K562 (cell line): Measurements from ENCODE around the gene CMIP. TPM values are rescaled to one million over a fixed set of nuclear protein-coding genes. Genes with fewer than 3 reads are reported as not detected.
A peak's percentile ranks its signal among the peaks of the same experiment; 100 is the strongest.

Experiments
- CEBPG ChIP-seq, 3 experiments: fragments of 200-800 bp in 1 of 3; sonication (Bioruptor generic) in 1 of 3; sonication (generic) in 1 of 3; formaldehyde crosslinking in 1 of 3; IDR thresholded peaks in 2 of 3; conservative IDR thresholded peaks in 1 of 3; 2 replicates each; pipeline versions ENCODE4 v1.6.1 to v1.8.0; 2016 to 2022; ENCODE audit warnings: missing compliant biosample characterization in 2 of 3, missing genetic modification characterization in 2 of 3, mild to moderate bottlenecking in 1 of 3, missing genetic modification reagents in 1 of 3
- FOXP1 ChIP-seq: sonication (generic); formaldehyde crosslinking; IDR thresholded peaks from 2 replicates; pipeline ENCODE4 v1.8.0; 2022; ENCODE audit warnings: mild to moderate bottlenecking, missing genetic modification reagents
- HCFC1 ChIP-seq: IDR thresholded peaks from 2 replicates; pipeline ENCODE4 v1.6.1; 2012; ENCODE audit warnings: low read depth, low read length, improper control_type of control experiment
- LARP7 ChIP-seq: fragments of 450-650 bp; IDR thresholded peaks from 2 replicates; pipeline ENCODE4 v1.6.1; 2016
- PHB2 ChIP-seq: fragments of 450-650 bp; IDR thresholded peaks from 2 replicates; pipeline ENCODE4 v1.6.1; 2017; ENCODE audit warnings: low read depth
- POLR2AphosphoS5 ChIP-seq: IDR thresholded peaks from 2 replicates; pipeline ENCODE4 v1.6.1; 2011; ENCODE audit warnings: mild to moderate bottlenecking, low read depth, low read length, moderate library complexity; ENCODE audit not compliant: control insufficient read depth, insufficient read depth
- PRMT5 ChIP-seq: sonication (generic); formaldehyde crosslinking; IDR thresholded peaks from 2 replicates; pipeline ENCODE4 v1.5.0; 2020; ENCODE audit warnings: missing genetic modification reagents
- TAF7 ChIP-seq: fragments of 450-650 bp; IDR thresholded peaks from 2 replicates; pipeline ENCODE4 v1.6.1; 2016; ENCODE audit warnings: missing genetic modification characterization, missing compliant biosample characterization
- TGIF2 ChIP-seq: sonication (generic); formaldehyde crosslinking; IDR thresholded peaks from 2 replicates; pipeline ENCODE4 v1.8.1; 2022; ENCODE audit warnings: mild to moderate bottlenecking, missing genetic modification reagents, moderate library complexity
- THAP7 ChIP-seq: fragments of 250-450 bp; sonication (Bioruptor Pico); IDR thresholded peaks from 2 replicates; pipeline ENCODE4 v1.5.0; 2021
- UBTF ChIP-seq, 2 experiments: IDR thresholded peaks; 2 replicates each; pipeline ENCODE4 v1.6.1; 2012; ENCODE audit warnings: improper control_type of control experiment in 2 of 2, low read depth in 2 of 2, low read length in 2 of 2, borderline replicate concordance in 1 of 2
- ZFX ChIP-seq: sonication (generic); formaldehyde crosslinking; IDR thresholded peaks from 2 replicates; pipeline ENCODE4 v1.8.0; 2022; ENCODE audit warnings: mild to moderate bottlenecking, missing genetic modification reagents, moderate library complexity
- ZNF217 ChIP-seq: sonication (generic); formaldehyde crosslinking; IDR thresholded peaks from 2 replicates; pipeline ENCODE4 v1.8.0; 2022; ENCODE audit warnings: mild to moderate bottlenecking, missing genetic modification reagents
- ZNF280B ChIP-seq: fragments of 250-450 bp; sonication (Bioruptor Pico); IDR thresholded peaks from 2 replicates; pipeline ENCODE4 v1.5.1; 2021; ENCODE audit warnings: mild to moderate bottlenecking
- polyA plus RNA-seq, 8 experiments: library from polyadenylated mRNA; depleted of rRNA in 4 of 8; stranded (reverse) in 5 of 8; unstranded in 3 of 8; fragments of >200 nt; fragmentation: Nextera tagmentation in 2 of 8; fragmentation: Illumina TruSeq in 1 of 8; extraction: Ambion mirVana in 2 of 8; extraction: Trizol in 1 of 8; gene quantifications; 2 replicates each; pipeline versions ENCODE4 v1.2.1 to v1.2.3, GENCODE V29; 2011 to 2014; ENCODE audit warnings: inconsistent platforms in 1 of 8, missing spikeins in 1 of 8
- total RNA-seq, 7 experiments: library from RNA; depleted of rRNA in 6 of 7; stranded (reverse); fragments of >200 nt in 6 of 7; fragmentation: Illumina TruSeq in 2 of 7; extraction: Trizol in 2 of 7; gene quantifications; 2 replicates each; pipeline versions ENCODE4 v1.2.1 to v1.2.3, GENCODE V29; 2011 to 2021; ENCODE audit warnings: low replicate concordance in 1 of 7
- TF ChIP-seq, protein P1 (sequence below): sonication (generic); formaldehyde crosslinking; IDR thresholded peaks from 2 replicates; pipeline ENCODE4 v1.8.1; 2023; ENCODE audit warnings: mild to moderate bottlenecking, missing genetic modification reagents
- TF ChIP-seq, protein P2 (sequence below): sonication (generic); formaldehyde crosslinking; IDR thresholded peaks from 2 replicates; pipeline ENCODE4 v1.8.0; 2022; ENCODE audit warnings: mild to moderate bottlenecking, missing genetic modification reagents

CMIP gene
- total and polyA plus RNA-seq, 9 of the 15 experiments (the other 6 are each of a cell fraction or from before 2014, with no cell fraction given) = 0.94 to 82.5 (median 10.3) TPM

GRCh38 chr16:81451753-81452680 is 7.4 kb downstream of the CMIP start (continued):
- TF ChIP-seq TAF7 (tag) (no peak), PRMT5 (no peak), ZNF217 (CRISPR knock-in tag) (no peak), POLR2AphosphoS5 (0 out of 2 replicates have a peak, but pooled peaks have one; percentile 17), PHB2 (no peak), ZNF280B (CRISPR knock-in tag) (no peak), LARP7 (no peak), TGIF2 (CRISPR knock-in tag) (no peak), HCFC1 (0 out of 2 replicates have a peak, but pooled peaks have one; percentile 25), THAP7 (CRISPR knock-in tag) (no peak), FOXP1 (CRISPR knock-in tag) (no peak), CEBPG (CRISPR knock-in tag; IDR thresholded peaks at IDR 0.05) (peak; percentile 77), CEBPG (tag; conservative IDR thresholded peaks at IDR 0.05 in 1 of 2, IDR thresholded peaks at IDR 0.05 in 1 of 2) (peak in 1 of 2 experiments; percentile 31; a peak in 2 of 4 replicates), UBTF (IDR thresholded peaks at IDR 0.05; ENCODE audit: borderline replicate concordance in 1 of 2, low read depth in 2 of 2, low read length in 2 of 2) (no peak), ZFX (CRISPR knock-in tag) (peak; percentile 38; the same call in 1 of the 2 replicates)
- TF ChIP-seq, protein P1, sequence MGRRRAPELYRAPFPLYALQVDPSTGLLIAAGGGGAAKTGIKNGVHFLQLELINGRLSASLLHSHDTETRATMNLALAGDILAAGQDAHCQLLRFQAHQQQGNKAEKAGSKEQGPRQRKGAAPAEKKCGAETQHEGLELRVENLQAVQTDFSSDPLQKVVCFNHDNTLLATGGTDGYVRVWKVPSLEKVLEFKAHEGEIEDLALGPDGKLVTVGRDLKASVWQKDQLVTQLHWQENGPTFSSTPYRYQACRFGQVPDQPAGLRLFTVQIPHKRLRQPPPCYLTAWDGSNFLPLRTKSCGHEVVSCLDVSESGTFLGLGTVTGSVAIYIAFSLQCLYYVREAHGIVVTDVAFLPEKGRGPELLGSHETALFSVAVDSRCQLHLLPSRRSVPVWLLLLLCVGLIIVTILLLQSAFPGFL = no peak
- TF ChIP-seq, protein P2, sequence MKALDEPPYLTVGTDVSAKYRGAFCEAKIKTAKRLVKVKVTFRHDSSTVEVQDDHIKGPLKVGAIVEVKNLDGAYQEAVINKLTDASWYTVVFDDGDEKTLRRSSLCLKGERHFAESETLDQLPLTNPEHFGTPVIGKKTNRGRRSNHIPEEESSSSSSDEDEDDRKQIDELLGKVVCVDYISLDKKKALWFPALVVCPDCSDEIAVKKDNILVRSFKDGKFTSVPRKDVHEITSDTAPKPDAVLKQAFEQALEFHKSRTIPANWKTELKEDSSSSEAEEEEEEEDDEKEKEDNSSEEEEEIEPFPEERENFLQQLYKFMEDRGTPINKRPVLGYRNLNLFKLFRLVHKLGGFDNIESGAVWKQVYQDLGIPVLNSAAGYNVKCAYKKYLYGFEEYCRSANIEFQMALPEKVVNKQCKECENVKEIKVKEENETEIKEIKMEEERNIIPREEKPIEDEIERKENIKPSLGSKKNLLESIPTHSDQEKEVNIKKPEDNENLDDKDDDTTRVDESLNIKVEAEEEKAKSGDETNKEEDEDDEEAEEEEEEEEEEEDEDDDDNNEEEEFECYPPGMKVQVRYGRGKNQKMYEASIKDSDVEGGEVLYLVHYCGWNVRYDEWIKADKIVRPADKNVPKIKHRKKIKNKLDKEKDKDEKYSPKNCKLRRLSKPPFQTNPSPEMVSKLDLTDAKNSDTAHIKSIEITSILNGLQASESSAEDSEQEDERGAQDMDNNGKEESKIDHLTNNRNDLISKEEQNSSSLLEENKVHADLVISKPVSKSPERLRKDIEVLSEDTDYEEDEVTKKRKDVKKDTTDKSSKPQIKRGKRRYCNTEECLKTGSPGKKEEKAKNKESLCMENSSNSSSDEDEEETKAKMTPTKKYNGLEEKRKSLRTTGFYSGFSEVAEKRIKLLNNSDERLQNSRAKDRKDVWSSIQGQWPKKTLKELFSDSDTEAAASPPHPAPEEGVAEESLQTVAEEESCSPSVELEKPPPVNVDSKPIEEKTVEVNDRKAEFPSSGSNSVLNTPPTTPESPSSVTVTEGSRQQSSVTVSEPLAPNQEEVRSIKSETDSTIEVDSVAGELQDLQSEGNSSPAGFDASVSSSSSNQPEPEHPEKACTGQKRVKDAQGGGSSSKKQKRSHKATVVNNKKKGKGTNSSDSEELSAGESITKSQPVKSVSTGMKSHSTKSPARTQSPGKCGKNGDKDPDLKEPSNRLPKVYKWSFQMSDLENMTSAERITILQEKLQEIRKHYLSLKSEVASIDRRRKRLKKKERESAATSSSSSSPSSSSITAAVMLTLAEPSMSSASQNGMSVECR (CRISPR knock-in tag) = no peak
